CD14-positive monocyte (primary cell): ENCODE data around the gene PCCA. TPM values are rescaled to one million over a fixed set of nuclear protein-coding genes. Genes with fewer than 3 reads are reported as not detected.

Source experiments
- DNase-seq, 3 donors: peaks; one replicate each; pipeline ENCODE4 v3.0.0-alpha.2; 2011 to 2022
- H2AFZ ChIP-seq: 2 replicates; pipeline ENCODE4 v1.6.0; 2012; ENCODE audit warnings: mild to moderate bottlenecking, low read depth, low read length, inconsistent platforms; ENCODE audit not compliant: insufficient read depth, poor library complexity, severe bottlenecking
- H3K27ac ChIP-seq, 2 donors: 1 replicate in 1 of 2; 2 replicates in 1 of 2; pipeline ENCODE4 v1.5.1; 2012 to 2013; ENCODE audit warnings: low read length in 2 of 2, control low read depth in 1 of 2, inconsistent platforms in 1 of 2, low read depth in 1 of 2, mild to moderate bottlenecking in 1 of 2
- H3K27me3 ChIP-seq, 2 donors: one replicate each; pipeline versions ENCODE4 v1.6.0 to v1.6.1; 2011 to 2013; ENCODE audit warnings: low read length in 2 of 2; ENCODE audit not compliant: control insufficient read depth in 2 of 2, insufficient read depth in 2 of 2
- H3K36me3 ChIP-seq, 2 donors: replicated peaks in 1 of 2; 1 replicate in 1 of 2; 2 replicates in 1 of 2; pipeline versions ENCODE4 v1.5.1 to v1.6.1; 2012 to 2013; ENCODE audit warnings: low read length in 2 of 2, control low read depth in 1 of 2, inconsistent platforms in 1 of 2, mild to moderate bottlenecking in 1 of 2; ENCODE audit not compliant: insufficient read depth in 2 of 2, control insufficient read depth in 1 of 2
- H3K4me1 ChIP-seq, 2 donors: 1 replicate in 1 of 2; 2 replicates in 1 of 2; pipeline versions ENCODE4 v1.5.1 to v1.6.1; 2012 to 2013; ENCODE audit warnings: low read length in 2 of 2, control low read depth in 1 of 2, inconsistent platforms in 1 of 2, mild to moderate bottlenecking in 1 of 2, moderate library complexity in 1 of 2; ENCODE audit not compliant: insufficient read depth in 2 of 2, control insufficient read depth in 1 of 2
- H3K4me2 ChIP-seq: replicated peaks from 2 replicates; pipeline ENCODE3; 2012; ENCODE audit warnings: low read length, moderate library complexity, mild to moderate bottlenecking; ENCODE audit not compliant: poor library complexity, severe bottlenecking; ENCODE audit errors: extremely low read depth
- H3K4me3 ChIP-seq, 3 experiments: fragments of 200-600 bp in 1 of 3; sonication (generic) in 1 of 3; replicated peaks in 1 of 3; 1 replicate in 2 of 3; 2 replicates in 1 of 3; pipeline ENCODE4 v1.5.1; 2011 to 2013; ENCODE audit warnings: low read length in 3 of 3, mild to moderate bottlenecking in 3 of 3, control low read depth in 2 of 3, low read depth in 2 of 3, inconsistent platforms in 1 of 3, moderate library complexity in 1 of 3
- H3K79me2 ChIP-seq: 2 replicates; pipeline ENCODE4 v1.6.0; 2012; ENCODE audit warnings: mild to moderate bottlenecking, control low read depth, inconsistent platforms, low read length, moderate library complexity; ENCODE audit not compliant: insufficient read depth
- H3K9ac ChIP-seq: 2 replicates; pipeline ENCODE4 v1.6.0; 2017; ENCODE audit warnings: low read length, mild to moderate bottlenecking; ENCODE audit not compliant: insufficient read depth, poor library complexity, severe bottlenecking
- H3K9me3 ChIP-seq, 2 donors: replicated peaks in 1 of 2; 1 replicate in 1 of 2; 2 replicates in 1 of 2; pipeline versions ENCODE4 v1.5.1 to v1.6.1; 2012 to 2013; ENCODE audit warnings: low read length in 2 of 2, control low read depth in 1 of 2; ENCODE audit not compliant: control insufficient read depth in 1 of 2, insufficient read depth in 1 of 2
- H4K20me1 ChIP-seq: 2 replicates; pipeline ENCODE4 v1.6.0; 2012; ENCODE audit warnings: mild to moderate bottlenecking, low read length, control low read depth, moderate library complexity; ENCODE audit not compliant: insufficient read depth
- H3K27ac Mint-ChIP-seq, 7 donors: one replicate each; pipeline ENCODE4 v1.8.0; 2020; ENCODE audit warnings: mild to moderate bottlenecking in 7 of 7, mixed read lengths in 7 of 7, moderate library complexity in 6 of 7, inconsistent platforms in 2 of 7
- H3K27me3 Mint-ChIP-seq, 3 donors: one replicate each; pipeline ENCODE4 v1.8.0; 2021 to 2022; ENCODE audit warnings: low read depth in 3 of 3, mild to moderate bottlenecking in 3 of 3, mixed read lengths in 3 of 3, moderate library complexity in 3 of 3, inconsistent platforms in 1 of 3
- H3K36me3 Mint-ChIP-seq, 2 donors: one replicate each; pipeline ENCODE4 v1.8.0; 2020; ENCODE audit warnings: mixed read lengths in 2 of 2, inconsistent platforms in 1 of 2, mild to moderate bottlenecking in 1 of 2
- H3K4me1 Mint-ChIP-seq: one replicate; pipeline ENCODE4 v1.8.0; 2020; ENCODE audit warnings: mild to moderate bottlenecking, mixed read lengths
- H3K4me3 Mint-ChIP-seq, 2 donors: one replicate each; pipeline ENCODE4 v1.8.0; 2020; ENCODE audit warnings: mild to moderate bottlenecking in 2 of 2, mixed read lengths in 2 of 2, moderate library complexity in 1 of 2
- H3K9me3 Mint-ChIP-seq, 7 donors: one replicate each; pipeline ENCODE4 v1.8.0; 2020 to 2022; ENCODE audit warnings: mixed read lengths in 7 of 7, mild to moderate bottlenecking in 6 of 7, moderate library complexity in 6 of 7, inconsistent platforms in 2 of 7
- WGBS: methylation state at CpG from one replicate; pipeline ENCODE4 v1.1.5; 2013; ENCODE audit warnings: missing lambda C conversion rate; ENCODE audit not compliant: insufficient coverage; 5-methylcytosine and 5-hydroxymethylcytosine counted together
- intact Hi-C, 2 donors: fragments of 100-400 bp; cut with micrococcal nuclease; formaldehyde crosslinking; loops; one replicate each; pipeline versions ENCODE4 v1.15.0 to v1.15.1; 2023
- polyA plus RNA-seq, 3 donors: library from polyadenylated mRNA; depleted of rRNA in 1 of 3; unstranded in 2 of 3; stranded (reverse) in 1 of 3; fragments of 300-500 nt in 2 of 3; fragments of >200 nt in 1 of 3; fragmentation: Illumina TruSeq in 2 of 3; gene quantifications; 1 replicate in 2 of 3; 2 replicates in 1 of 3; pipeline ENCODE4 v1.2.3, GENCODE V29; 2012 to 2021
- TF ChIP-seq, protein P1 (sequence below): fragments of 200-600 bp; IDR thresholded peaks from one replicate; pipeline ENCODE4 v1.8.0; 2022; ENCODE audit warnings: antibody characterized with exemption, mild to moderate bottlenecking

Gene PCCA
- polyA plus RNA-seq, 3 donors, result 4.4 to 13.5 (median 11.9) TPM

DNA sequence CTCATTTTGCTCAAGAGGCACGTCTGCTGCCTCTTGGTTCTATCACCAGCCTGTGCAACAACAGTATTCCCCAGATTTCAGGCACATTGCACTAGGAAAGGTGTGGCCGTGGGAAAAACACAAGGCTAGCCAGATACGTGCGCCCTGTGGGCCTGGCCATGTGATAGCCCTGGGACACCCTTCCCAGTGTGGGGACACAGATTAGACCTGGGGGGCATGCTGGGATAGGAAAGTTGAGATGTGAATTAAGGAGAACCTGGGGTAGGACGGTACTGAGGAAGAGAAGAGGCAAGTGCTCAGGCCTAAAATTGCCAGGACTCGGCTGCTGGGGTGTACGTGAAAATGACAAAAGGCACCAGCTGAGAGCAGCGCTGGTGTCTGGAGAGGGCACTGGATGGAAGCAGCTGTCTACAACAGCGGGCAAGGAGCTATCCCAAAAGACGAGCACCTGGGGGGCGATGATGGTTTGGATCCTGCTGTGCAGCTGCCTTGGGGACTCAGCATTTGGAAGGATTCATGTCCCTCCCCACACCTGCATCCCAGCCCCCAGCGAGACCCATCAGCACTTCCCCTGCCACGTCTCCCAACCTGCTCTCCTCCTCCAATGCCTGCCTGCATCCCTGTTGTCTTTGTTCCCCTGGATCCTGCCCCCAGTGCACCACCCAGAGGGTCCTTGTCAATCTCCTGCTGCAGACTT lies 445.4 kb downstream of the PCCA start:
- Histone ChIP-seq H3K9ac (no peak overlapping the region), H3K27ac (no peak overlapping the region), H3K27me3 (no peaks in the 10 kb centered on the region), H3K4me1 (no peaks in the 10 kb centered on the region), H3K9me3 (peaks cover 0 to 13% of the 10 kb centered on the region in 2 donors), H3K36me3 (no peaks in the 10 kb centered on the region), H3K4me3 (no peak overlapping the region), H4K20me1 (no peaks in the 10 kb centered on the region), H3K4me2 (no peak overlapping the region), H2AFZ (no peak overlapping the region), H3K79me2 (no peaks in the 10 kb centered on the region)
- TF ChIP-seq, protein P1, sequence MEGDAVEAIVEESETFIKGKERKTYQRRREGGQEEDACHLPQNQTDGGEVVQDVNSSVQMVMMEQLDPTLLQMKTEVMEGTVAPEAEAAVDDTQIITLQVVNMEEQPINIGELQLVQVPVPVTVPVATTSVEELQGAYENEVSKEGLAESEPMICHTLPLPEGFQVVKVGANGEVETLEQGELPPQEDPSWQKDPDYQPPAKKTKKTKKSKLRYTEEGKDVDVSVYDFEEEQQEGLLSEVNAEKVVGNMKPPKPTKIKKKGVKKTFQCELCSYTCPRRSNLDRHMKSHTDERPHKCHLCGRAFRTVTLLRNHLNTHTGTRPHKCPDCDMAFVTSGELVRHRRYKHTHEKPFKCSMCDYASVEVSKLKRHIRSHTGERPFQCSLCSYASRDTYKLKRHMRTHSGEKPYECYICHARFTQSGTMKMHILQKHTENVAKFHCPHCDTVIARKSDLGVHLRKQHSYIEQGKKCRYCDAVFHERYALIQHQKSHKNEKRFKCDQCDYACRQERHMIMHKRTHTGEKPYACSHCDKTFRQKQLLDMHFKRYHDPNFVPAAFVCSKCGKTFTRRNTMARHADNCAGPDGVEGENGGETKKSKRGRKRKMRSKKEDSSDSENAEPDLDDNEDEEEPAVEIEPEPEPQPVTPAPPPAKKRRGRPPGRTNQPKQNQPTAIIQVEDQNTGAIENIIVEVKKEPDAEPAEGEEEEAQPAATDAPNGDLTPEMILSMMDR, result no peak
- DNase-seq, result no peak
- no peaks in the 10 kb centered on the region for H3K27me3 Mint-ChIP-seq
- H3K4me3 Mint-ChIP-seq, result no peak overlapping the region
- 86% methylated on average over 12 of the region's 13 CpGs for WGBS
- no peak overlapping the region for H3K27ac Mint-ChIP-seq
- peaks cover 0 to 6% (median 3%) of the 10 kb centered on the region in 7 donors for H3K9me3 Mint-ChIP-seq
- no peaks in the 10 kb centered on the region for H3K4me1 Mint-ChIP-seq
- peaks cover 1 to 7% of the 10 kb centered on the region in 2 donors for H3K36me3 Mint-ChIP-seq
- intact Hi-C loops, result no loop called here

DNA sequence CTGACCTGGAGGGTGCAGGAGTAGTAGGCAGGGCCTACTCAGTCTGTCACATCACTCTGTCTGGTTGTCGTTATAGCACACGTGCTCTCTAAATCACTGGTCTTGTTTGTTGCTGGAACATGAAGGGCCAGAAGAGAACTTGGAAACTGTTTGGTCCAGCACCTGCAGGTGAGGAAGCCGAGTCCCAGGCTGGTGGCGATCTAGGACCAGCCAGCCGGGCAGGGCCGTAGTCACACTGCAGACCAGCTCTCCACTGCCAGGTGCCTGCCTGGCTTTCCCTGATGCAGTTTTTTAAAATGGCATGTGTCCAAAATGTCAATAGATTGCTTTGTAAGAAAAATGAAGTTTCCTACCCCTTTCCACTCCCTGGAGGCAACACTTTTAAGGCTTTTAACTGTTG lies 446.0 kb downstream of the PCCA start:
- peaks cover 3 to 7% of the 10 kb centered on the region in 2 donors for H3K36me3 Mint-ChIP-seq
- Histone ChIP-seq H2AFZ (no peak overlapping the region), H3K4me2 (no peak overlapping the region), H4K20me1 (no peaks in the 10 kb centered on the region), H3K4me1 (no peaks in the 10 kb centered on the region), H3K9me3 (peaks cover 0 to 13% of the 10 kb centered on the region in 2 donors), H3K4me3 (no peak overlapping the region), H3K36me3 (no peaks in the 10 kb centered on the region), H3K79me2 (no peaks in the 10 kb centered on the region), H3K27me3 (no peaks in the 10 kb centered on the region), H3K9ac (no peak overlapping the region), H3K27ac (no peak overlapping the region)
- no peaks in the 10 kb centered on the region for H3K27me3 Mint-ChIP-seq
- no peak for DNase-seq
- no peak overlapping the region for H3K27ac Mint-ChIP-seq
- H3K4me3 Mint-ChIP-seq, result no peak overlapping the region
- H3K9me3 Mint-ChIP-seq, result peaks cover 0 to 6% (median 3%) of the 10 kb centered on the region in 7 donors
- WGBS, result 100% methylated on average over 3 of the region's 6 CpGs
- H3K4me1 Mint-ChIP-seq, result no peaks in the 10 kb centered on the region
- TF ChIP-seq, protein P1, result no peak
- intact Hi-C loops, result no loop called here
